HL-60 (cell line): Measurements from ENCODE around the gene CIAO1.

Experiments
- DNase-seq, 2 experiments: peaks; one replicate each; pipeline ENCODE4 v3.0.0-alpha.2; 2010 to 2020; ENCODE audit warnings: low read depth in 1 of 2, low spot score in 1 of 2
- H3K27ac ChIP-seq: fragments of 250-450 bp; sonication (Bioruptor Pico); replicated peaks from 2 replicates; pipeline ENCODE4 v1.5.1; 2020; ENCODE audit warnings: mild to moderate bottlenecking, moderate library complexity
- H3K27me3 ChIP-seq: fragments of 250-450 bp; sonication (Bioruptor Pico); 2 replicates; pipeline ENCODE4 v1.5.1; 2021; ENCODE audit warnings: mild to moderate bottlenecking, moderate library complexity; ENCODE audit not compliant: insufficient read depth, poor library complexity, severe bottlenecking
- H3K4me3 ChIP-seq: replicated peaks from 2 replicates; pipeline ENCODE4 v1.5.1; 2011; ENCODE audit warnings: mild to moderate bottlenecking, control low read depth, low read length; ENCODE audit not compliant: insufficient read depth
- CTCF ChIP-seq: IDR thresholded peaks from one replicate; pipeline ENCODE4 v1.5.1; 2011; ENCODE audit warnings: low read length, control low read depth, inconsistent platforms; ENCODE audit not compliant: insufficient read depth
- GABPA ChIP-seq: IDR thresholded peaks from 2 replicates; pipeline ENCODE4 v1.6.1; 2012; ENCODE audit warnings: low read depth
- POLR2AphosphoS5 ChIP-seq: IDR thresholded peaks from 2 replicates; pipeline ENCODE4 v1.6.1; 2012; ENCODE audit warnings: low read depth
- SPI1 ChIP-seq: IDR thresholded peaks from 2 replicates; pipeline ENCODE4 v1.6.1; 2012; ENCODE audit warnings: low read depth, mild to moderate bottlenecking, borderline replicate concordance
- TF ChIP-seq, protein P1 (sequence below): IDR thresholded peaks from 2 replicates; pipeline ENCODE4 v1.6.1; 2012; ENCODE audit warnings: low read depth; ENCODE audit not compliant: insufficient replicate concordance

The CIAO1 gene

DNA sequence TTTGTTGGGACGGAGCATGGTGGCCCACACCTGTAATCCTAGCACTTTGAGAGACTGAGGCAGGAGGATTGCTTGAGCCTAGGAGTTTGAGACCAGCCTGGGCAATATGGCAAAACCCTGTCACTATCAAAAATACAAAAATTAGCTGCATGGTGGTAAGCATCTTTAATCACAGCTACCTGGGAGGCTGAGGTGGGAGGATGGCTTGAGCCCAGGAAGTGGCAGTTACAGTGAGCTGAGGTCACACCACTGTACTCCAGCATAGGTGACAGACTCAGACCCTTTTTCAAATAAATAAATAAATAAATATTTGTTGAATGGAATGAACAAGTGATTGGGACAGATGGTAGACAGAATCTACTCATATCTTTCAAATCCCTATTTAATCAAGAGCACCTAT lies 53.4 kb downstream of the CIAO1 start:
- TF ChIP-seq CTCF (no peak), GABPA (no peak), POLR2AphosphoS5 (no peak), SPI1 (no peak)
- TF ChIP-seq, protein P1, sequence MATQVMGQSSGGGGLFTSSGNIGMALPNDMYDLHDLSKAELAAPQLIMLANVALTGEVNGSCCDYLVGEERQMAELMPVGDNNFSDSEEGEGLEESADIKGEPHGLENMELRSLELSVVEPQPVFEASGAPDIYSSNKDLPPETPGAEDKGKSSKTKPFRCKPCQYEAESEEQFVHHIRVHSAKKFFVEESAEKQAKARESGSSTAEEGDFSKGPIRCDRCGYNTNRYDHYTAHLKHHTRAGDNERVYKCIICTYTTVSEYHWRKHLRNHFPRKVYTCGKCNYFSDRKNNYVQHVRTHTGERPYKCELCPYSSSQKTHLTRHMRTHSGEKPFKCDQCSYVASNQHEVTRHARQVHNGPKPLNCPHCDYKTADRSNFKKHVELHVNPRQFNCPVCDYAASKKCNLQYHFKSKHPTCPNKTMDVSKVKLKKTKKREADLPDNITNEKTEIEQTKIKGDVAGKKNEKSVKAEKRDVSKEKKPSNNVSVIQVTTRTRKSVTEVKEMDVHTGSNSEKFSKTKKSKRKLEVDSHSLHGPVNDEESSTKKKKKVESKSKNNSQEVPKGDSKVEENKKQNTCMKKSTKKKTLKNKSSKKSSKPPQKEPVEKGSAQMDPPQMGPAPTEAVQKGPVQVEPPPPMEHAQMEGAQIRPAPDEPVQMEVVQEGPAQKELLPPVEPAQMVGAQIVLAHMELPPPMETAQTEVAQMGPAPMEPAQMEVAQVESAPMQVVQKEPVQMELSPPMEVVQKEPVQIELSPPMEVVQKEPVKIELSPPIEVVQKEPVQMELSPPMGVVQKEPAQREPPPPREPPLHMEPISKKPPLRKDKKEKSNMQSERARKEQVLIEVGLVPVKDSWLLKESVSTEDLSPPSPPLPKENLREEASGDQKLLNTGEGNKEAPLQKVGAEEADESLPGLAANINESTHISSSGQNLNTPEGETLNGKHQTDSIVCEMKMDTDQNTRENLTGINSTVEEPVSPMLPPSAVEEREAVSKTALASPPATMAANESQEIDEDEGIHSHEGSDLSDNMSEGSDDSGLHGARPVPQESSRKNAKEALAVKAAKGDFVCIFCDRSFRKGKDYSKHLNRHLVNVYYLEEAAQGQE, result no peak
- Histone ChIP-seq H3K4me3 (no peak overlapping the region), H3K27me3 (peaks cover 6% of the 10 kb centered on the region), H3K27ac (no peak overlapping the region)
- DNase-seq, result no peak

DNA sequence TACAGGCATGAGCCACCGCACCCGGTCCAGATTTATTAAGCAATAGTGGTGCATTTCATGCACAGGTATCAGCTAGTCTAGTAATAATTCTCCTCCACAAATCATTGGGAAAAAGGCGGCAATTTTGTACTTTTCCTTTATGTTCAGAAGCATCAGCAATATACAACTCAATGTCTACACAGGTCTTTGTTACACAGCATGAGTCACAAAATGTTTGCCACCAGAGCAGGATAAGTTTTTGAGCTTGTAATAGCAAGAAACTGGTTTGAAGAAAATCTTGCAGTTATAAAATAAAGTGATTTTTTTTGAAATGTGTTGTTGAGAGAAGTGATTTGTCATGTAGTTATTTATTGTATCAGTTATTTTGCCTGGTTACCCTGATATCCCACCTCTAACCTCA lies 54.3 kb downstream of the CIAO1 start:
- no peak overlapping the region for H3K27ac ChIP-seq
- H3K4me3 ChIP-seq, result no peak overlapping the region
- DNase-seq, result no peak
- peaks cover 6% of the 10 kb centered on the region for H3K27me3 ChIP-seq
- TF ChIP-seq CTCF (no peak), POLR2AphosphoS5 (no peak), GABPA (no peak), SPI1 (no peak)
- TF ChIP-seq, protein P1, result no peak

- H3K27ac ChIP-seq, result no peak overlapping the region
- peak overlapping the region; percentile 56 for H3K4me3 ChIP-seq
- H3K27me3 ChIP-seq, result peaks cover 6% of the 10 kb centered on the region
- TF ChIP-seq, protein P1, result no peak
- TF ChIP-seq CTCF (no peak), POLR2AphosphoS5 (no peak), SPI1 (no peak), GABPA (no peak)
- peak; percentile 30 to 39 for DNase-seq
Observed at GRCh38 chr2:96320728-96321622, 55.0 kb downstream of the CIAO1 start.
